Measurements from ENCODE around the gene FAM216B.

GRCh38 chr13:42732073-42732472, 49.3 kb upstream of the FAM216B start:
- no peak for TF ChIP-seq FOXM1 (IDR thresholded peaks at IDR 0.05; ENCODE audit: borderline replicate concordance)
- TF ChIP-seq SP1 (IDR thresholded peaks at IDR 0.05) = no peak
- no peak for TF ChIP-seq FOXK2 (IDR thresholded peaks at IDR 0.05)
- TF ChIP-seq FOXA1 (IDR thresholded peaks at IDR 0.05) = no peak

Measured in HEK293T (cell line).